Transverse colon (tissue), 3 donors: ENCODE measurements around the gene TMED1.

ENCODE experiments used
- CTCF ChIP-seq, 5 experiments: fragments of 200-600 bp in 3 of 5; fragments of 450-650 bp in 2 of 5; sonication (generic) in 3 of 5; IDR thresholded peaks; 1 replicate in 2 of 5; 2 replicates in 3 of 5; pipeline ENCODE4 v1.5.1; 2016 to 2017; ENCODE audit warnings: antibody characterized with exemption in 5 of 5, inconsistent platforms in 3 of 5, mild to moderate bottlenecking in 2 of 5, moderate library complexity in 1 of 5
- EP300 ChIP-seq: sonication (generic); formaldehyde crosslinking; IDR thresholded peaks from one replicate; pipeline ENCODE4 v1.6.1; 2017; ENCODE audit warnings: antibody characterized with exemption, low read depth

DNA sequence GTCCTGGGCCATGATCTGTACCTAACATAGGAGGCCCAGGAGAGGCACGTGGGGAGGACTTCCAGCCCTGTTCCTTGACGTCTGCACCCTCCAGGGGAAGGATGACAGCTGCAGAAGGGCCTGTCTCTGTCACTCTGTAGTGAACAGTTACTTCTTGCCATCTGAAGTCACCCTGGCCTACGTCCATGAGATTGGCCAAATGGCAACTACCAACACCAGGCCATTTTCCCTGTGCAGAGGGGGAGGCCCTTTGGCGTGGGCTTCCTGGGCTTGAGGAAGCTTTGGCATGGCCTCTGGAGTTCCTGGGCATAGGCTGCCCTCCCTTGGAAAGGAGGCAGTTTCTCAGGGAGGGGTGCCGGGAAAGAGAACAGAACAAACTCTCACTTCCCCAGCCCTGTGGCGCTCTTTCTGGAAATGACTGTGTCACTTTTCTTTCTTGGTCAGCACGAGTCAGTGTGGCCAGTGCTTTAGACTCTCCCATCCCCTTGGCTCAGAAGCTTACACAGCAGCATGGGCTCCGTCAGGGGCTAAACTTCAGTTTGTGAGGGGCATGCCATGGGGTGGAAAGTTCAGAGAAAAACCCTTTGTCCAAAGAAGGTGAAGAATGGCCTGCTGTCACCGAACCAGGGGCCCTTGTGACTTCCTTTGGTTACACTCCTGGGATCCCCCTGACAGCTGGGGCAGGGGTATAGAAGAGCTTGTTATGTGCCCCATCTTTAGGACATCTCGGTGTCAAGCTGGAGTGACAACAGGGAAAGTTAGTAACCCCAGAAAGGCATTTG, 40.6 kb upstream of the TMED1 start:
- TF ChIP-seq CTCF (IDR thresholded peaks at IDR 0.05) (no peak), EP300 (no peak)
